Stimulated activated CD8-positive, alpha-beta memory T cell treated with anti-CD3 and anti-CD28 coated beads, Interleukin-15, amount 100 ng/mL, for 4 hours (primary cell): ENCODE measurements around the gene IL24.

Source experiments
- DNase-seq, 2 donors: peaks; one replicate each; pipeline ENCODE4 v3.0.0-alpha.2; 2020; ENCODE audit warnings: low read depth in 2 of 2

Gene IL24

GRCh38 chr1:206880314-206880713, 16.9 kb upstream of the IL24 start:
- DNase-seq, result no peak

DNA sequence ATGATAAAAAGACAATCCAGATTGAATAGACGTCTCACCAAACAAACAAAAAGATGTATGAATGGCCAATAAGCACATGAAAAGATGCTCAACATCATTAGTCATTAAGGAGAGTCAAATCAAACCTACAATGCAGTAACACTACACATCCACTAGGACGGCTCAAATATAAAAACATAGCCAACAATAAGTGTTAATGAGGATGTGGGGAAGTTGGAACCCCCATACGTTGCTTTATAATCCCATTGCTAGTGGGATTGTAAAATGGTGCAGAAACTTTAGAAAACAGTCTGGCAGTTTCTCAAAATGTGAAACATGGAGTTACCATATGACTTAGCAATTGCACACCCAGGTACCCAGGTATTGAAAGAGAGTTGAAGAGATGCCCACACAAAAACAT, 14.7 kb upstream of the IL24 start:
- no peak for DNase-seq

- no peak for DNase-seq
Observed at GRCh38 chr1:206883160-206883559, 14.1 kb upstream of the IL24 start.

- DNase-seq, result no peak
Observed at GRCh38 chr1:206883876-206884275, 13.4 kb upstream of the IL24 start.

DNA sequence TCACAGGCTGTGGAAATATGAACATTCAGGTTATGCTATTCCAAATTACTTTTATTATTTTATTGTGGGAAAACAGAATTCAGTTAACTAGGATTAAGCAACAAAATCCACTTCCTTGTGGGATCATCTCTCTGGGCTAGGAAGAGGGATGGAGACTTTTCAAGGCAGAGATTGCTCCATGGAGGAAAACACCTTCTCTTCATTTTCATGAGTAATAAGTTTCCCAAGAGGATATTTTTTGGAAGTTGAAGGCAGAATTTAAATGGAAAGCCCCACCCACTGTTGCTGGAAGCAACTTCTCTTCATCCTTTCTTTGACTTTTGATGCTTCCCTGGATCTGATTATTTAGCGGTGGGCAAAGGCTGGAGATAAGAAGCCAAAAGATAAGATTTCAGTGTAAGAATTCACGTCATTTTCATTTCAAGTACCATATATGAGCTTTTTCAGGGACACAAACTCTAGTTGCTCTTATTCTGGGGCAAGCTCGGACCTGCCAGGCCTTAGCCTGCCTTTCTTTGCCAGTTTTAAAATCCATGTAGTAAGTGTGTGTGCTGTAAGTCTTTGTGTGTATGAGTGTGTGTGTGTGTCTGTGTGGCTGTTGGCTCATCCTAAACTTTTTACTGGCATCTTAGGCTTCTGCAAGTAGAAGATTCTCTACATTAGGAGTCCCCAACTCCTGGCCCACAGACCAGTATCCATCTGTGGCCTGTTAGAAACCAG, 11.7 kb upstream of the IL24 start:
- no peak for DNase-seq

DNA sequence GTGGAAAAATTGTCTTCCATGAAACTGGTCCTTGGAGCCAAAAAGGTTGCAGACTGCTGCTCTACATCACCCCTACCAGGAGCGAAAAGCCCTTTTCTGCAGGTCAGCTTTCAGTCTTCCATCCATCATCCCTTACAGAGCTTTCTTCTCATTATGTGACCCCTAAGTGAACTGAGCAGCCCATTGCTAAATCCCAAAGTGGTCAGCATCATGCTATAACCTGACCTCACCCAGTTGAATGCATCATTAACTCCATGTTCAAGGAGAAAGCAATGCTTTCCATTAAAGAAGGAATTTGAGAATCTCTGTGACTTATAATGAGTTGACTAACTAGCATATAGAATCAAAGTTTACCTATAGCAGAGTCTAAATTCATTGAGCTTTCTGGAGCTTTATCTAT, 10.4 kb upstream of the IL24 start:
- no peak for DNase-seq

DNA sequence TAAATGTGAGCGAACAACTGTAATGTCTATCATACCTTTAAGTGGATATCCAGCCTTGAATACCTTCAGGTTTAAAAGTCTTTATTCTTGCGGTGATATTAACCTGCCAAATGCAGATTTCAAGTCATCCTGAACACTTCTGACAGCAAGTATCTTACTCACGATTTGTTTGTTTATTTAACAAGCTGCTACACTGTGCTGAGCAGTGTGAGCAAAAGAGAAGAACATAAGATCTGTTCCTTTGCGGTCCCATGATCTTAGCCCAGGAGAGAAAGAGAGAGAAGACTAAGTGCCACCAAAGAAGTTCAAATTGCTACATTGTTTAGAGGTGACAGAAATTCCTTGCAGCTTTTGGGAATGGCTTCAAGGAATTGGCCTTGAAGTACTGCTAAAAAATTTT, 9.5 kb upstream of the IL24 start:
- DNase-seq, result no peak

- no peak for DNase-seq
Observed at GRCh38 chr1:206890125-206891060, 6.8 kb upstream of the IL24 start.

GRCh38 chr1:206891412-206891811, 5.8 kb upstream of the IL24 start:
- no peak for DNase-seq

GRCh38 chr1:206892351-206892984, 4.8 kb upstream of the IL24 start:
- DNase-seq, result no peak

DNA sequence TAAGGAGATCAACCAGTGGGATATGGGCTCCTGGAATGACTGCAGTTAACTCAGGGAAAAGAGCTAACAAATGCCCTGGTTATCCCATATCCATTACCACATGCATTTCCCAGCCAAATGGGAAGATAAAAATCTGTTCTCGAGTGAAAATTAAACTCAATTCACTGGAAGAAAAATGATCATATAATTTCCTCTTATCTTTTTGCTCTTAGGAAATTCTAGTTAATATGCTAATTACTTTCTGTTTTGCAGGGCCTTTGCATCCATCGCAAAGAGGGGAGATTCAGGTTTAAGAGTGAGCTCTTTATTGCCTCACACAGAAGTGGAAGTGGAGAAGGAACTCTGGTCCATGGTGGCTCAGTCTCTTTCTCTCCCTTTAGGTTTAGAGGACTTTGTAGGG, 3.9 kb upstream of the IL24 start:
- no peak for DNase-seq

- DNase-seq, result no peak
Observed at GRCh38 chr1:206895325-206895724, 1.9 kb upstream of the IL24 start.

- DNase-seq, result no peak
Observed at GRCh38 chr1:206895837-206896242, 1.4 kb upstream of the IL24 start.

DNA sequence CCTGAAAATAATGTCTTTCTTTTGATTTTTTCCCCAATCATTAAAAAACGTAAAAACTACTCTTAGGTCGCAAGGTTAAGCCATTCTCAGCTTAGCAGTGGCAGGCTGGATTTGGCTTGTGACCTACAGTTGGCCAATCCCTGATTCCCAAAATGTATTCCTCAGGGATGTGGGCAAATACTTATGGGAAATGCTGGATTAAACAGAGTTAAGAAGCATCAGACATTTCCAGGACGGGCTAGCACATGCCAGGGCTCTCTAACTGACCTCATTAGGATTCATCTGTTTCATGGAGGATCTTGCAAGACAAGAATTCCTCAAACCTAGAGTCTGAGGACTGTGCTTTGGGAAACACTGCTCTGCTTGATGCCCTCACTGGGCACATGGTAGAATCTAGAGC, 982 bp upstream of the IL24 start:
- DNase-seq, result no peak

- no peak for DNase-seq
Observed at GRCh38 chr1:206898089-206898914, 1.1 kb downstream of the IL24 start.

DNA sequence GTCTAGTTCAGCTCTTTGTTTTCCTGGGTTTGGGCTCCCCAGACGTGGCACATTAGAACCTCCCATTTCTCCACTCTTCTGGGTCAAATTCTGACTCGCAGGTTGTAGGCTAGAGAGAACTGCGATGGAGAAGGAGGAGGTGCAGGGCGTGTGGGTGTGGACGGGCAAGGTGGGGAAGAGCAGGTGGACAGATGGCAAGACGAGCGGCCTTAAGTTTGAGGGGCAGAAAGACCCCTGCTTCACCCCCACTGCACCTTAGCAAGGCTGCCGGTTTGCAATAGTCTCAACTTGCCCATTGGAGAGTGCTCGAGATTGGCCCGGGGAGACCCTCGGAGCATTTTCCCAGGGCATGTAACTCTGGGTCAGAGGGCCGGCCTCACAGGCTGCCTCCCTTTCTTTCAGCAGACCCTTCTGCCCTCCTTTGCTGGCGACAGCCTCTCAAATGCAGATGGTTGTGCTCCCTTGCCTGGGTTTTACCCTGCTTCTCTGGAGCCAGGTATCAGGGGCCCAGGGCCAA, 1.7 kb downstream of the IL24 start:
- no peak for DNase-seq

GRCh38 chr1:206899717-206900116, 2.5 kb downstream of the IL24 start:
- DNase-seq, result no peak

GRCh38 chr1:206900149-206900548, 2.9 kb downstream of the IL24 start:
- DNase-seq, result no peak

DNA sequence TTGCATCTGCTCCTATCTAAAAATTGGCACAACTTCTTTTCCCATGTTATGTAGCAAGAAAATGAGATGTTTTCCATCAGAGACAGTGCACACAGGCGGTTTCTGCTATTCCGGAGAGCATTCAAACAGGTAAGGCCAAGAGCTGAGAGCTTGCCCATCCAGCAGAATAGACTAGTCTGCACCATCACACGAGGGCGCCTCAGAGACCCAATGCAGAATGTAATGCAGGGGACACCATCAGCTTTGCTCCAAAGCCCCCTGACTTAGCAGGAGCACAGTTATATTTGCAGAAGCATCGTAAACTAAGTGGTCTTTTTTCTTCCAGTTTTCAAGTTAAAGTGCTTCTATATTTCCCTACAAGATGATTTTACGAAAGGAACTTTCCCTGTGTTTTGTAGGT, 4.7 kb downstream of the IL24 start:
- no peak for DNase-seq

- no peak for DNase-seq
Observed at GRCh38 chr1:206902702-206903101, 5.5 kb downstream of the IL24 start.

DNA sequence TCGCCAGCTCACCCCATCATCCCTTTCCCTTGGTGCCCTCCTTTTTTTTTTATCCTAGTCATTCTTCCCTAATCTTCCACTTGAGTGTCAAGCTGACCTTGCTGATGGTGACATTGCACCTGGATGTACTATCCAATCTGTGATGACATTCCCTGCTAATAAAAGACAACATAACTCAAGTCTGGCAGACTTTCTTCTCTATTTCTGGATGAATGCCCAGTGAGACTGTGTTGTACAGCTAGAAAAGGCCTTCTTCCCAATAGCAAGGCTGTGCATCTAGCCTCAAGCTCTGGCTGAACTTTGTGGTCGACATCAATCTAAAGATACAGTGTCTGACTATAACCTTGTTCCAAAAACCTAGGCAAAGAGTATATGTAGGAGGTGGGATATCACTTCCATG, 6.4 kb downstream of the IL24 start:
- DNase-seq, result no peak
